ENCODE measurements around the gene ACE2.

ACE2 gene

GRCh38 chrX:15570145-15570544 is 30.6 kb downstream of the ACE2 start:
- DNase-seq, result no peak

GRCh38 chrX:15567886-15568616 is 32.7 kb downstream of the ACE2 start:
- DNase-seq, result no peak

DNA sequence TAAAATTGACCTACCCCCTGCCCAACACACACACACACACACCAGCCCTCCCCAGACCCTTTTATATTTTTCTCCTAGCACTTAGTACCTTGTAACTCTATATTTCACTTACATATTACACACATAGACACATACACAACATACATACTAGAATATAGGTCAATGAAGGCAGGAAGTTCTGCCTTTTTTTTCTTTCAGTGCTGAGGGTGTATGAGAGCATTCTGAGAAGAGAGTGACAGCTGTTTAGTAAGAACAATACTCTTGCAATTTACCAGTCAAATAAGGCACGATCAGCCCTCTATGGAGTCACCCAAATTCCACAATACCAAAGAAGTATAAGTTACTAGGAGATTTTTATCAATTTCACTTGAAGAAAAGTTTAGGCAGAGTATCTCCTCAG is 33.5 kb downstream of the ACE2 start:
- no peak for DNase-seq

GRCh38 chrX:15566244-15566643 is 34.5 kb downstream of the ACE2 start:
- DNase-seq, result no peak

DNA sequence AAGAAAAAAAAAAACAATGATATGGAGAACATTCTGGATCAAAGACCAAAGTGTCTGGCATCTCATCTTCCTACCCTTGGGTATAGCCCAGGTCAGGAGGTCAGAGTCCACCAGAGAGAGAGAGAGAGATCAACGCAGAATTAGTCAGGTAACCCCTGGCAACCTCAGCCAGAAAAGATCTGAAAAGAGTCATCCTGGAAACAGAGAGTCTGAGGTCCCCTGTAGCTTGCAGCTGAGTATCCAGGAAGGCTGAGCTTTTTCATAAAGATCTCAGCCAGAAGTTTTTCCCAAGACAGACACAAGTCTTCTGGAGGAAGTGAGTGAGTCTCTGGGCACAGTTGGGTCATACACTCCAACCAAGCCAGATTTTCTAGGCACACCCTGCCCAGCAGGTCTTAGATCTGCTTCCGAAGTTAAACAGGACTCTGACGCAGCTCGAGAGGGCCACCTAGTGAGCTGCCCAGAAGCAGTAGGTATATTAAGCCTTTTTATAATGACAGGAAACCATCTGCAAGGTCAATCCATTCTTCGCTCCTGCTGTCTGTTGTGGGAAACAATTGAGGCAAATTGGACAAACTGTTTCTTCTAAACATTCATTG is 35.7 kb downstream of the ACE2 start:
- no peak for DNase-seq

DNA sequence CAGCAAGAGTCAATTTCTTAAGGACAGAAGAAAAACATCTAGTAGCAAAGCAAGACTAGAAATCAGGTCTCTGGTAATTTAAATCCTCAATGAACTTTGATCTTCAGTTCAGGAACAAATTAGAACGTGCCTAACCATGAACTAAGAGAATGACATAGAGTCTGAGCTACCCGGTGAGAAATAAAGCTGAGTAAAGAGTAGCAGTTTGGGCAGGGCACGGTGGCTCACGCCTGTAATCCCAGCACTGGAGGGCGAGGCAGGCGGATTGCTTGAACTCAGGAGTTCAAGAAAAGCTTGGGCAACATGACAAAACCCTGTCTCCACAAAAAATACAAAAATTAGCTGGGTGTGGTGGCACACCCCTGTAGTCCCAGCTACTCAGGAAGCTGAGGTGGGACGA is 37.7 kb downstream of the ACE2 start:
- DNase-seq, result no peak

DNA sequence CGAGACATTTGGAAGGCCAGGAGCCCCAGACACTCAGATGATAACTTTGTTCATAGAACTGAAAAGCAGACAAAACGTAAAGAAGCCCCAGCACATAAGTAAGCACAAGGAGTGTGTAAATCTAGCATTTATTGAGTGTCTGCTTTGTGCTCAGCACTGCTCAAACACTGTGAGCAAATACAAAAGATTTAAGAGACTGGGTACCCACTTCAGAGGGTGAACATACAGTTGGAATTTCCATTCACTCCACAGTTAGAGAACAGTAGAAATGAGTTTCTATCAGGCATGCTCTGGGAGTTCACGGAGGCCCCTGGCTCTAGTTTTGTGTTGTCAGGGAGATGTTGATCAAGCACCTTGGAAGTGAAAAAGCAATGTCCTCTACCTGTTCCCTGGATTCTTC is 39.8 kb downstream of the ACE2 start:
- DNase-seq, result no peak

DNA sequence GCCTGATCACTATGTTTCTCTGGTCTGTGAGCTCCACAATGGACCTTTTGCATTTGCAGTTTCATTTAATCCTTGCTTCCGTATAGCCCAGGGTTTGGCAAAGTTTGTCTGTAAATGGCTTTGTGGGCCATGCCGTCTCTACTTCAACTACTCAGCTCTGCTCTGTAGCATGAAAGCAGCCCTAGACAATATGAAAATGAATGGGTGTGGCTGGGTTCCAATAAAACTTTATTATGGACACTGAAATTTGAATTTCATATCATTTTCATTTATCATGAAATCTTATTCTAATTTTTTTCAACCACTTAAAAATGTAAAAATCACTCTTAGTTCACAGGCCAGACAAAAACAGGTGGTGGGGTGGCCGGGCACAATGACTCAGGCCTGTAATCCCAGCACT is 41.5 kb downstream of the ACE2 start:
- no peak for DNase-seq

GRCh38 chrX:15549189-15550012 is 51.4 kb downstream of the ACE2 start:
- DNase-seq, result no peak

- no peak for DNase-seq
Observed at GRCh38 chrX:15547356-15547755, 53.4 kb downstream of the ACE2 start.

GRCh38 chrX:15546745-15547144 is 54.0 kb downstream of the ACE2 start:
- DNase-seq, result no peak

DNA sequence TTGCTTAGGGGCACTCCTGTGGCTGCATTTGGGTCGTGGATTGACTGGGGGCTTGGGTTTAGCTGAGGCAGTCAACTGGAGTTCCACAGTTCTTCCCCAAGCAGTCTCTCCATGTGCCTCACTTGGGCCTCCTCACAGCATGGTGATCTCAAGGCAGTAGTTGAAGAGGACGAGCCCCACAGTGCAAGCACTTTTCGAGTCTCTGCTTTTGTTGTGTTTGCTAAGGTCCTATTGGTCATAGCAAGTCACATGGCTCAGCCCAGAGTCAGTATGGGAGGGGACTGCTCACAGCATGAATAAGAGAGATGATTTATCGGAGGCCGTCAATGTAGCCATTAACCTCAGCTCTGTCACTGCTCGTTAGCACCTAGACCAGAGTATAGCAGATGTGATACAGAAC is 70.4 kb downstream of the ACE2 start:
- DNase-seq, result no peak

DNA sequence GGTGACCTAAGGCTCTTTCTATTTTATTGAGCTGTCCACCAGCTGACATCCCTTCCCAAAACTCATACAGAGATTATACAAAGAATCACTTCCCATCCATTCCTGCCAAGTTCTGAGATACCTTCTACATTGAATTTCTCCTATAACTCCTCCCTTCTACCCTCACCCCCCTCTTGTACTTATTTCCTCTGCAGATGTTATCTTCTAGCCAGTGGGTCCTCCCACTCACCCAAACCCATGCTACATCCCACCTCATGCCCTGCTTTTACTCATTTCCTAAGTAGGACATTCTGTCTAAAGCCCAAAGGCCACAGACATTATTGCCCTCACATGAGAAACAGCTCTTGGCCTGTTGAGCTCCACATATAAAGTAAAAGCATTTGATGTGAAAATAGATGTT is 71.6 kb downstream of the ACE2 start:
- no peak for DNase-seq

DNA sequence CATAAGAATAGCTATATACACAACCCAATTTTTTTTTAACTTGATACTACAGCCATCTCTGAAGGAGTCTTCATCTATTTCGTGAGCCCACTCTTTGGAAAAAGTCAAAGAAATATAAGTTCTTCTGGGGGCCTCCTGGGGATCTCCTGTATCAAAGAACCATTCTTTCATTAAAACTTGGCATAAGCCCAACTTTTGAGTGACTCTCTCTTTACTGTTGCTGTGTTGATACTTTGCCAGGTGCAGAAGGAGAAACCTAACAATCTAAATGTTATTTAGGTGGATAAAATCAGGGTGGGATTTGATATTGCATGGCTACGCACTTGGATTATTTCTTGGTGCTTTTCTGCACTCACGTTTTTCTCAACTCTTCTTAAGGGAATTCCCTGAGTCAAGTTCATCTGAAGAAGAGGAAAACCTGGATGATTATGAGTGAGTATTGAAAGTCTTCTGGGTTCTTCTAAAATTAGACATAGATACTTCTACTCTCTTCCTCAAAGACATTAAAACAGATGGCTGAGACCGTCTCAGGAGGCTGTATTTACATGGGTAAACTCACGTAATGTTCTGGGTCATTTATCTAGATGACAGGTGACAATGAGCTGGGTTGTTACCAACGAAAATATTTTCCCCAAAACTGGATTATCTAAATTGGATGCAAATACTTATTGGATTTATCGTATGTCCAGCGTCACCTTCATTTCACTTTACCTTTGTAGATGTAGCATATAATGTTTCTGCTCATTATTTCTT is 74.9 kb downstream of the ACE2 start:
- DNase-seq, result no peak

- no peak for DNase-seq
Observed at GRCh38 chrX:15524417-15524816, 76.3 kb downstream of the ACE2 start.

DNA sequence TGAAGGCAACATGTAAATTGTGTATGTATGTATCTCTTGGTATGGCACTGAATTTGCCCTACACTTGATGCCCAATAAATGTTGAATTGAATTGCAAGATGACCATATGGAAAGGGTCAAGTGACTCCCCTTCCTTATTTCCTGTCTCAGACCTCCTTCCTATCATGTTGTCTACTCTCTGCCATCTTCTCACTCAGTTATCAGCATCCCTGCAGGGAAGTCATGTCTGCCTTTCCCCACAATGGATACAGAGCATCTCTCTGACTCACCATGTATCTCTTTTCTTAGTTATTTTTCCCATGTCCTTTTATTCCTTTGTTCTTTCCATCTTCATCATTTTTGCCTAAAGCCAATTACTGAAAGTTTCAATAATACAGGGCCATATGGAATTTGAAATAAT is 77.7 kb downstream of the ACE2 start:
- no peak for DNase-seq

- no peak for DNase-seq
Observed at GRCh38 chrX:15522464-15522863, 78.3 kb downstream of the ACE2 start.

- no peak for DNase-seq
Observed at GRCh38 chrX:15515931-15516330, 84.8 kb downstream of the ACE2 start.

GRCh38 chrX:15514279-15514678 is 86.5 kb downstream of the ACE2 start:
- DNase-seq, result no peak

DNA sequence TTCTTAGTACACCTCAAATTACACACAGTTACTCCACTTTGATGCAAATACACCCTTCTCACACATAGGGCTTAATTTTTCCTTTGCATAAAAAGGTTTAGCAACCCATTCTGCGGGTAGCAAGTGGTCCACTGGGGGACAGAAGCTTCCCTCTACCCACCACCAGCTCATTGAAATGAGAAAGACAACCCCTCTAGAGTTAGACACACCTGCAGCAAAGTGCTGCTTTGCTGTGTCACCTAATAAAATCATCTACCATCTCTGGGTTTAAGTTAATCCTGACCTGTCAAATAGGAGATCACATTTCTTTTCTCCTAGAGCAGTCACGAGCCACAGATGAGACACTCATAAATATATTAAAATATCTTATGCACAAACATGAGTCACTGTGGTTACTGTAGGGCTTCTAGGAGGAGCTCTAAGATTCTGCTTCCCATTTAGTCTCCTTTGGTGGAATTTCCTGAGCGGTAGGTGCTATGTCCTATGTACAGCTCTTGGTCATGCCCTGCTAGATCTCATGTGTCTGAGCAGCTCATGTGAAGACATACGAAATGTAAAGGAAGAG is 88.3 kb downstream of the ACE2 start:
- DNase-seq, result no peak

DNA sequence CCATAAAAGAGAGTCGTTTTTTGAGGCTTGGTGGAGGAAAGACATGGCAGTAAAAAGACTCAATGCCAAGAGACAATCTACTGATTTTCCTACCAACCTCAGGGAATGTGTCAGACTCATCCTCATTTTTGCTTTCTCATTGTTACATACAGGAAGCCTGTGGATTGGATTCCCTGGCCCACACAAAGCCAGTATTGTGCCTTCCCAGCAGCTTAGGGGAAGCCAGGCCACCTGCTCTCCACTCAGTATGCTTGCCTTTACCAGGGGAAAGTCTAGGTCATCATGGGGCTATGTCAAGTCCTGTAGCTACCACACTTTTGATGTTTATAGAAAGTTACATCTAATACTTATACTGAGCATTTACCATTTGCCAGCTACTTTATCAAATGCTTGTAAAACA is 89.2 kb downstream of the ACE2 start:
- DNase-seq, result no peak
